K562 (cell line): ENCODE results near the gene SUV39H2.

Experiments
- ADNP ChIP-seq: fragments of 200-800 bp; sonication (Bioruptor generic); IDR thresholded peaks from 2 replicates; pipeline ENCODE4 v1.6.1; 2016; ENCODE audit warnings: missing genetic modification characterization, missing compliant biosample characterization
- BHLHE40 ChIP-seq: IDR thresholded peaks from 2 replicates; pipeline ENCODE4 v1.6.1; 2011; ENCODE audit warnings: low read length, improper control_type of control experiment
- HDAC6 ChIP-seq: IDR thresholded peaks from 2 replicates; pipeline ENCODE4 v1.6.1; 2012; ENCODE audit warnings: low read depth, mild to moderate bottlenecking, control low read depth, inconsistent platforms, low read length, moderate library complexity
- KLF1 ChIP-seq: fragments of 450-650 bp; IDR thresholded peaks from 2 replicates; pipeline ENCODE4 v1.6.1; 2016; ENCODE audit warnings: missing genetic modification characterization, missing compliant biosample characterization
- NUFIP1 ChIP-seq: fragments of 450-650 bp; IDR thresholded peaks from 2 replicates; pipeline ENCODE4 v1.6.1; 2018; ENCODE audit not compliant: partially characterized antibody
- TAF7 ChIP-seq: fragments of 450-650 bp; IDR thresholded peaks from 2 replicates; pipeline ENCODE4 v1.6.1; 2016; ENCODE audit warnings: missing genetic modification characterization, missing compliant biosample characterization
- TF ChIP-seq, protein P1 (sequence below), 3 experiments: IDR thresholded peaks in 2 of 3; conservative IDR thresholded peaks in 1 of 3; 2 replicates each; pipeline ENCODE4 v1.5.1; 2011 to 2012; ENCODE audit warnings: low read length in 3 of 3, mild to moderate bottlenecking in 3 of 3, control low read depth in 2 of 3, improper control_type of control experiment in 1 of 3, inconsistent platforms in 1 of 3, low read depth in 1 of 3, mixed read lengths in 1 of 3, moderate library complexity in 1 of 3; ENCODE audit not compliant: insufficient read depth in 2 of 3
- TF ChIP-seq, protein P2 (sequence below): fragments of 250-450 bp; sonication (Bioruptor Pico); IDR thresholded peaks from 2 replicates; pipeline ENCODE4 v1.4.0; 2020; ENCODE audit warnings: mild to moderate bottlenecking

DNA sequence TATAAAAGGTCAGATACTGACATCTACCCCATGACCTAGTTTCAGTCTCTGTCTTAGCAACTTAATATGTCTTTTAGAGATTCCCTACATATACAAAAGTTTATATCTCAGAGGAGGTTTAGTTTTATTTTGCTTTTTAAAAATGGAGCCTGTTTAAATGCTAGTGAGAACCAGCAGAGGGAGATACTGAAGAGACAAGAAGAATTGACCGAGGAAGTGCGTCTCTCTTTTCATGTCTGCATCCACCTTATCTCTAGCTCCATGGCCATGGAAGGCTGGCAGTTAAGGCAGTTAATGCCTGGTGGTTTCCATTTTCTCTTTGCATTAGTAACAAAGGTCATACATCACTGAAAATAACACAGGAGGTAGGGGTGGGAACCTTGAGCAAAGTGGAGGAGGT is 10.7 kb downstream of the SUV39H2 start:
- TF ChIP-seq HDAC6 (no peak), ADNP (tag) (no peak), BHLHE40 (no peak), NUFIP1 (no peak), KLF1 (tag) (no peak), TAF7 (tag) (no peak)
- TF ChIP-seq, protein P1, sequence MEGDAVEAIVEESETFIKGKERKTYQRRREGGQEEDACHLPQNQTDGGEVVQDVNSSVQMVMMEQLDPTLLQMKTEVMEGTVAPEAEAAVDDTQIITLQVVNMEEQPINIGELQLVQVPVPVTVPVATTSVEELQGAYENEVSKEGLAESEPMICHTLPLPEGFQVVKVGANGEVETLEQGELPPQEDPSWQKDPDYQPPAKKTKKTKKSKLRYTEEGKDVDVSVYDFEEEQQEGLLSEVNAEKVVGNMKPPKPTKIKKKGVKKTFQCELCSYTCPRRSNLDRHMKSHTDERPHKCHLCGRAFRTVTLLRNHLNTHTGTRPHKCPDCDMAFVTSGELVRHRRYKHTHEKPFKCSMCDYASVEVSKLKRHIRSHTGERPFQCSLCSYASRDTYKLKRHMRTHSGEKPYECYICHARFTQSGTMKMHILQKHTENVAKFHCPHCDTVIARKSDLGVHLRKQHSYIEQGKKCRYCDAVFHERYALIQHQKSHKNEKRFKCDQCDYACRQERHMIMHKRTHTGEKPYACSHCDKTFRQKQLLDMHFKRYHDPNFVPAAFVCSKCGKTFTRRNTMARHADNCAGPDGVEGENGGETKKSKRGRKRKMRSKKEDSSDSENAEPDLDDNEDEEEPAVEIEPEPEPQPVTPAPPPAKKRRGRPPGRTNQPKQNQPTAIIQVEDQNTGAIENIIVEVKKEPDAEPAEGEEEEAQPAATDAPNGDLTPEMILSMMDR (IDR thresholded peaks at IDR 0.05 in 2 of 3, conservative IDR thresholded peaks at IDR 0.05 in 1 of 3; ENCODE audit: insufficient read depth in 2 of 3, low read depth in 1 of 3, low read length in 3 of 3), result peak; percentile 40 to 72 (median 61); a peak in 5 of 6 replicates
- TF ChIP-seq, protein P2, sequence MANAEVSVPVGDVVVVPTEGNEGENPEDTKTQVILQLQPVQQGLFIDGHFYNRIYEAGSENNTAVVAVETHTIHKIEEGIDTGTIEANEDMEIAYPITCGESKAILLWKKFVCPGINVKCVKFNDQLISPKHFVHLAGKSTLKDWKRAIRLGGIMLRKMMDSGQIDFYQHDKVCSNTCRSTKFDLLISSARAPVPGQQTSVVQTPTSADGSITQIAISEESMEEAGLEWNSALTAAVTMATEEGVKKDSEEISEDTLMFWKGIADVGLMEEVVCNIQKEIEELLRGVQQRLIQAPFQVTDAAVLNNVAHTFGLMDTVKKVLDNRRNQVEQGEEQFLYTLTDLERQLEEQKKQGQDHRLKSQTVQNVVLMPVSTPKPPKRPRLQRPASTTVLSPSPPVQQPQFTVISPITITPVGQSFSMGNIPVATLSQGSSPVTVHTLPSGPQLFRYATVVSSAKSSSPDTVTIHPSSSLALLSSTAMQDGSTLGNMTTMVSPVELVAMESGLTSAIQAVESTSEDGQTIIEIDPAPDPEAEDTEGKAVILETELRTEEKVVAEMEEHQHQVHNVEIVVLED (CRISPR knock-in tag), result no peak
